Thyroid gland (tissue), 4 donors: ENCODE results near the gene REST. TPM values are rescaled to one million over a fixed set of nuclear protein-coding genes. Genes with fewer than 3 reads are reported as not detected.

Experiments used
- DNase-seq, 2 donors: peaks; one replicate each; pipeline ENCODE4 v3.0.0-alpha.2; 2019
- H3K27ac ChIP-seq, 3 donors: fragments of 200-600 bp; sonication (generic); 1 replicate in 2 of 3; 2 replicates in 1 of 3; pipeline ENCODE4 v1.5.1; 2016 to 2019; ENCODE audit warnings: mild to moderate bottlenecking in 1 of 3, moderate library complexity in 1 of 3
- H3K27me3 ChIP-seq: fragments of 200-600 bp; sonication (generic); one replicate; pipeline ENCODE4 v1.5.1; 2019
- H3K36me3 ChIP-seq, 2 donors: fragments of 200-600 bp; sonication (generic); one replicate each; pipeline ENCODE4 v1.5.1; 2016 to 2019
- H3K4me1 ChIP-seq, 2 donors: fragments of 200-600 bp; sonication (generic); one replicate each; pipeline ENCODE4 v1.5.1; 2017 to 2019
- H3K4me3 ChIP-seq, 3 donors: fragments of 200-600 bp; sonication (generic); replicated peaks in 1 of 3; 1 replicate in 2 of 3; 2 replicates in 1 of 3; pipeline ENCODE4 v1.5.1; 2016; ENCODE audit warnings: mild to moderate bottlenecking in 1 of 3
- H3K9me3 ChIP-seq: fragments of 200-600 bp; sonication (generic); one replicate; pipeline ENCODE4 v1.5.1; 2017
- CTCF ChIP-seq, 6 experiments: fragments of 200-600 bp in 3 of 6; fragments of 450-650 bp in 3 of 6; sonication (generic) in 3 of 6; IDR thresholded peaks; one replicate each; pipeline ENCODE4 v1.5.1; 2016 to 2019; ENCODE audit warnings: antibody characterized with exemption in 6 of 6, mild to moderate bottlenecking in 2 of 6, inconsistent platforms in 1 of 6, moderate library complexity in 1 of 6
- POLR2A ChIP-seq, 2 donors: fragments of 450-650 bp; IDR thresholded peaks; one replicate each; pipeline ENCODE4 v1.6.1; 2017; ENCODE audit warnings: antibody characterized with exemption in 2 of 2, mild to moderate bottlenecking in 2 of 2, moderate library complexity in 1 of 2
- WGBS, 2 donors: methylation state at CpG; one replicate each; pipeline ENCODE4 v1.1.5; 2017; 5-methylcytosine and 5-hydroxymethylcytosine counted together
- intact Hi-C: fragments of 100-400 bp; cut with DNase I; formaldehyde crosslinking; loops from one replicate; pipeline ENCODE4 v1.15.1; 2023
- total RNA-seq, 4 donors: library from RNA; depleted of rRNA; stranded (reverse); fragments of >200 nt; gene quantifications; one replicate each; pipeline ENCODE4 v1.2.3, GENCODE V29; 2016

REST gene
- total RNA-seq, 4 donors from 2014 or later = 33.2 to 50.3 (median 41.1) TPM

- no peaks in the 10 kb centered on the region for H3K36me3 ChIP-seq
- H3K27ac ChIP-seq = no peak overlapping the region
- WGBS, 2 donors = 91 to 94% methylated on average over 7 of the region's 7 CpGs
- H3K9me3 ChIP-seq = no peaks in the 10 kb centered on the region
- intact Hi-C loops = no loop called here
- TF ChIP-seq POLR2A (IDR thresholded peaks at IDR 0.05) (no peak), CTCF (IDR thresholded peaks at IDR 0.05) (no peak)
- H3K27me3 ChIP-seq = no peaks in the 10 kb centered on the region
- no peak for DNase-seq
- no peaks in the 10 kb centered on the region for H3K4me1 ChIP-seq
- no peak overlapping the region for H3K4me3 ChIP-seq
These were observed 44.1 kb upstream of the REST start for GRCh38 chr4:56863441-56864139.

- H3K27ac ChIP-seq = no peak overlapping the region
- no peaks in the 10 kb centered on the region for H3K27me3 ChIP-seq
- 49 to 73% methylated on average over 4 of the region's 4 CpGs for WGBS, 2 donors
- TF ChIP-seq POLR2A (IDR thresholded peaks at IDR 0.05) (no peak), CTCF (IDR thresholded peaks at IDR 0.05) (no peak)
- no peaks in the 10 kb centered on the region for H3K9me3 ChIP-seq
- no peak for DNase-seq
- intact Hi-C loops = no loop called here
- no peaks in the 10 kb centered on the region for H3K4me1 ChIP-seq
- no peak overlapping the region for H3K4me3 ChIP-seq
- H3K36me3 ChIP-seq = no peaks in the 10 kb centered on the region
These were observed 36.8 kb upstream of the REST start for GRCh38 chr4:56870946-56871345.

- intact Hi-C loops = no loop called here
- no peak for DNase-seq
- Histone ChIP-seq H3K27me3 (no peaks in the 10 kb centered on the region), H3K9me3 (no peaks in the 10 kb centered on the region), H3K36me3 (no peaks in the 10 kb centered on the region), H3K4me3 (no peak overlapping the region), H3K4me1 (no peaks in the 10 kb centered on the region), H3K27ac (no peak overlapping the region)
- TF ChIP-seq POLR2A (IDR thresholded peaks at IDR 0.05) = no peak
- TF ChIP-seq CTCF (IDR thresholded peaks at IDR 0.05) = no peak
- WGBS, 2 donors = 48 to 50% methylated on average over 10 of the region's 10 CpGs
These were observed 36.3 kb upstream of the REST start for GRCh38 chr4:56871371-56871866.

GRCh38 chr4:56874166-56874565 is 33.5 kb upstream of the REST start:
- 73 to 82% methylated on average over 10 of the region's 10 CpGs for WGBS, 2 donors

More at GRCh38 chr4:56874166-56874565, 33.5 kb upstream of the REST start:
- no peak for TF ChIP-seq POLR2A (IDR thresholded peaks at IDR 0.05)
- no peak for TF ChIP-seq CTCF (IDR thresholded peaks at IDR 0.05)
- Histone ChIP-seq H3K27ac (no peak overlapping the region), H3K4me3 (no peak overlapping the region), H3K4me1 (no peaks in the 10 kb centered on the region), H3K9me3 (no peaks in the 10 kb centered on the region), H3K36me3 (no peaks in the 10 kb centered on the region), H3K27me3 (no peaks in the 10 kb centered on the region)
- intact Hi-C loops = no loop called here
- no peak for DNase-seq
